Astrocyte of the cerebellum (primary cell): ENCODE measurements around the gene ACAP3.

Source experiments
- DNase-seq: peaks from one replicate; pipeline ENCODE4 v3.0.0-alpha.2; 2011; ENCODE audit warnings: low read depth
- H3K4me3 ChIP-seq: 2 replicates; pipeline ENCODE4 v1.5.1; 2011; ENCODE audit warnings: mild to moderate bottlenecking, low read depth, low read length, moderate library complexity
- in situ Hi-C: cut with HindIII; loops from 2 replicates; pipeline ENCODE4 v1.10.0; 2017; ENCODE audit warnings: low sequenced_read_pairs
- TF ChIP-seq, protein P1 (sequence below): IDR thresholded peaks from 2 replicates; pipeline ENCODE4 v1.5.1; 2012; ENCODE audit warnings: low read length, low read depth, moderate library complexity, mild to moderate bottlenecking; ENCODE audit errors: missing control alignments

The ACAP3 gene

DNA sequence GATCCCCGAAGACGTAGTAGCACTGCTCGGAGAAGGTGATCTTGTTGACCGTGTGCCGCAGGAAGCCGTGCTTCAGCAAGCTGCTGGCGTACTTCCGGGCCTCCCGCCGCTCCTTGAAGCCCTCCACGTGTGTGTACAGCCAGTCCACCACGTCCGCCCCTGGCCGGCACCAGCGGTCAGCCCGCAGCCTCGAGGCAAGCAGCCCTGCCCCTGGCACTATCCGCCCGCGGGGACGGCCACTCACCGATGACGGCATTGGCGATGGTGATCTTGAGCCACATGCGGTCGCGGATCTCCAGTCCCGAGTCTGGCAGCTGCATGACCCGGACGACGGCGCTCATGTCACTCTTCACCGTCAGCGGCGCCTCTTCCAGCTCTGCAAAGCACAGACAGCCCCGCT is 30.5 kb upstream of the ACAP3 start:
- TF ChIP-seq, protein P1, sequence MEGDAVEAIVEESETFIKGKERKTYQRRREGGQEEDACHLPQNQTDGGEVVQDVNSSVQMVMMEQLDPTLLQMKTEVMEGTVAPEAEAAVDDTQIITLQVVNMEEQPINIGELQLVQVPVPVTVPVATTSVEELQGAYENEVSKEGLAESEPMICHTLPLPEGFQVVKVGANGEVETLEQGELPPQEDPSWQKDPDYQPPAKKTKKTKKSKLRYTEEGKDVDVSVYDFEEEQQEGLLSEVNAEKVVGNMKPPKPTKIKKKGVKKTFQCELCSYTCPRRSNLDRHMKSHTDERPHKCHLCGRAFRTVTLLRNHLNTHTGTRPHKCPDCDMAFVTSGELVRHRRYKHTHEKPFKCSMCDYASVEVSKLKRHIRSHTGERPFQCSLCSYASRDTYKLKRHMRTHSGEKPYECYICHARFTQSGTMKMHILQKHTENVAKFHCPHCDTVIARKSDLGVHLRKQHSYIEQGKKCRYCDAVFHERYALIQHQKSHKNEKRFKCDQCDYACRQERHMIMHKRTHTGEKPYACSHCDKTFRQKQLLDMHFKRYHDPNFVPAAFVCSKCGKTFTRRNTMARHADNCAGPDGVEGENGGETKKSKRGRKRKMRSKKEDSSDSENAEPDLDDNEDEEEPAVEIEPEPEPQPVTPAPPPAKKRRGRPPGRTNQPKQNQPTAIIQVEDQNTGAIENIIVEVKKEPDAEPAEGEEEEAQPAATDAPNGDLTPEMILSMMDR: no peak
- DNase-seq: no peak
- no peak overlapping the region for H3K4me3 ChIP-seq
- in situ Hi-C loops: no loop called here

DNA sequence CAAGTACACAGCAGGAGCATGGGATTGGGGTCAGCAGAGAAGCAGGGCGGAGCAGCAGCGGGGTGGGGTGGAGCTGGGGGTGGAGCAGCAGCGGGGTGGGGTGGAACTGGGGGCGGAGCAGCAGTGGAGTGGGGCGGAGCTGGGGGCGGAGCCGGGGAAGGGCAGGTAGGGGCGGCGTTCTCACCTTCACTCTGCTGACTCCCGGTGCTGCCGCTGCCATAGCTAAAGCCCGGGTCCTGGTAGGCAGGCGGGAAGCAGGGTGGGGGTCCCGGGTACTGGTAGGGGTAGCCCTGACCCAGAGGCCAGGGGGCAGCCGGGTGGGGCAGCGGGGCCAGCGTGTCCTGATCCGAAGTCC is 30.0 kb upstream of the ACAP3 start:
- no peak for DNase-seq
- in situ Hi-C loops: no loop called here
- TF ChIP-seq, protein P1: no peak
- H3K4me3 ChIP-seq: no peak overlapping the region

DNA sequence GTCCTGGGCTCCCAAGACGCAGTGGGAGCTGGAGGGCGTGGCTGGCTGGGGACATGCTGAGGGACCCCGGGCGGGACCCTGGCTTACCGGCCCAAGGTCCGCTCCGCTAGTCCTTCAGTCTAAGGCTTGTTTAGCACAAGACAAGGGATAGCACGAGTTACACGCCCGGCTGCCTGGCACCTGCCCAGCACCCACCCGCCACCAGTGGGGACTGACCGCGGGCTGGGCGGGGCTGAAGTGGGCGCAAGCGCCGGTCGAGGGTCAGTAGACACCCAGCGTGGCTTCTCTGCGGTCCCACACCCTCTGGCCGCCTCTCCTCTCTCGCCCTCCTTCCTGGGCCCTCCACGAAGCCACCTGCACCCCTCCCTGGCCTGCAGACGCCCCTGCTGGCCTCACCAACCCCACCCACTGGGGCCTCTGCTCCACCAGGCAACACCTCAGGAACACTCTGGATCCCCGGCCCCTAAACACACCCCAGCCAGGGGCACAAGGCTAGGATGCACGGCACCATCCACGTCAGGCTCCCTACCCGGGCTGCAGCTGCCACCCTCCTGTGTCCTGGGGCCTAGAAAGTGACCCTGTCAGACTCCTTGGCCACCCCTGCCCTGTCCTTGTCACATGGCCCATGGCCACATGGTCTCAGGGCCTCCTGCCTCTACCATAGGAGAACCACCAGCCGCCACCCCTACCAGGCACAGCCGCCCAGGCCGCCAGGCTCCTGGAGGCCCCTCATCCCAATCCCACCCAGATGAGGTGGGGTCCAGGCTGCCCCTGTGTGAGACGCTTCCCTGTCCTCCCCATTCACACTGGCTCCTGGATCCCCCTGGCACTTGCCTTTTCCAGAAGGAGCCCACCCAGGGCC is 29.4 kb upstream of the ACAP3 start:
- DNase-seq: no peak
- in situ Hi-C loops: no loop called here
- TF ChIP-seq, protein P1: no peak

DNA sequence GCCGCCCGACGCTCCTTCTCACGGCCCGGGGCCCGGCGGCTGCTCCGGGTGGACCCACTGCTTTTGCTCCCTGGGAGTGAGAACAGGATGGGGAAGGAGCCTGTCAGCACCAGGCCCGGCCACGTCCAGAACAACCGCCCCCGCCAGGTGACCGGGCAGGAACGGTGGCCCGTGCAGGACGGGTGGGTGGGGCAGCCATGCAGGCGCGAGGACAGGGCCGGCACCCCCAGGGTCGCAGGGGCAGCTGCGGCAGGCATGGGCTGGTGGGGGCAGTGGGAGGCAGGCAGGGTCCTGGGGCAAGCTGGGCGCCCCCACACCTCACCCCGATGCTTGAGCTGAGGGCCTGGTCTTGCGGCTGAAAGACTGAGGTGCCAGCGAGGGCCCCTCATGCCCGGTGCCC is 28.7 kb upstream of the ACAP3 start:
- no peak overlapping the region for H3K4me3 ChIP-seq
- TF ChIP-seq, protein P1: no peak
- DNase-seq: no peak
- in situ Hi-C loops: no loop called here

More for the DNA sequence above, 29.4 kb upstream of the ACAP3 start:
- H3K4me3 ChIP-seq: no peak overlapping the region

DNA sequence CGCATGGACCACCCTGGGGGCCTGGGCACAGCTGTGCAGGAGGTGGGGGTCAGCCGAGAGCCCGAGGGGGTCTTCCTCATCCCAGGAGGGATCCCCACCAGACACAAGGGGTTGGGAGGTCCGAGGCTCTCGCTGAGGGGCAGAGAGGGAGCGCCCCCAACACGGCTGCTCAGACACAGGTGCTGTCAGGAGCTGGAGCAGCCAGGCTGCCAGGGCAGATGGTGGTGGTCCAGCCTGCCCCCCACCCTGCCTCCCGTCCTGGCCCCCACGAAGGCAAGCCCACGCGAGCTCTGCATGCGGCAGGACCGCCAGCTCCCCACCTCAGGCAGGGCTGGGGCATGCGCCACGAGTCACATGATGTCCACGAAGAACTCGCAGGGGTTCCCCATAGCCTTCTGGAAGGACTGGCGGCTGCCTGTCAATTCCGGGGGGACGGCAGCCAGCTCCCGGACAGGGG is 28.1 kb upstream of the ACAP3 start:
- TF ChIP-seq, protein P1: no peak
- no peak overlapping the region for H3K4me3 ChIP-seq
- DNase-seq: no peak
- in situ Hi-C loops: no loop called here

DNA sequence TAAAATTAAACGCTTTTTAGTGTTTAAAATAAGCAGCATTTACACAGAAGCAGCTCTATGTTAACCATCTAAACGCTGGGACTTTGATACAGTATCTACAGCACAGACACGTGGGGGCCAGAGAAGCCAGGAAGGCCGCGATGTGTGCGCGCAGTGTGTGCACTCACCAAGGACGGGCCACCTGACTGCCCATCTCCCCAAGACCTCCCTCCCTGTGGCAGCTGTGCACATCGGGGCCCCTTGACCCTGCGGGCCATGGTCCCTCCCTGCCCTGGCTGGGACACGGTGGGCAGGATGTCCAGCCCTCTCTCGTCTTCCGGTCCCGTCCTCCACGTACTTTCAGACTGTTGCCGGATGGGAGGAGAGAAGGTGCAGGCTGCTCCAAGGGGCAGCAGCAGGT is 27.6 kb upstream of the ACAP3 start:
- H3K4me3 ChIP-seq: no peak overlapping the region
- in situ Hi-C loops: no loop called here
- DNase-seq: no peak
- TF ChIP-seq, protein P1: no peak
